Ishikawa (cell line): ENCODE measurements around the gene PPP1R12C.

Experiments
- CEBPB ChIP-seq: IDR thresholded peaks from 2 replicates; pipeline ENCODE4 v1.6.1; 2012
- CREB1 ChIP-seq: IDR thresholded peaks from 2 replicates; pipeline ENCODE4 v1.6.1; 2012; ENCODE audit warnings: low read depth
- EGR1 ChIP-seq: IDR thresholded peaks from 2 replicates; pipeline ENCODE4 v1.6.1; 2012
- EP300 ChIP-seq: IDR thresholded peaks from 2 replicates; pipeline ENCODE4 v1.6.1; 2012; ENCODE audit warnings: borderline replicate concordance
- FOXM1 ChIP-seq: IDR thresholded peaks from 2 replicates; pipeline ENCODE4 v1.6.1; 2012; ENCODE audit warnings: low read depth, borderline replicate concordance
- NFIC ChIP-seq: IDR thresholded peaks from 2 replicates; pipeline ENCODE4 v1.6.1; 2012
- RAD21 ChIP-seq: IDR thresholded peaks from 2 replicates; pipeline ENCODE4 v1.6.1; 2012; ENCODE audit warnings: low read depth
- TAF1 ChIP-seq: IDR thresholded peaks from 2 replicates; pipeline ENCODE4 v1.6.1; 2012; ENCODE audit warnings: low read depth, mild to moderate bottlenecking
- TCF12 ChIP-seq: IDR thresholded peaks from 2 replicates; pipeline ENCODE4 v1.6.1; 2012; ENCODE audit warnings: low read depth
- TEAD4 ChIP-seq: IDR thresholded peaks from 2 replicates; pipeline ENCODE4 v1.6.1; 2012
- USF1 ChIP-seq: IDR thresholded peaks from 2 replicates; pipeline ENCODE4 v1.6.1; 2012
- YY1 ChIP-seq: IDR thresholded peaks from 2 replicates; pipeline ENCODE4 v1.6.1; 2012; ENCODE audit warnings: low read depth
- ZBTB7A ChIP-seq: IDR thresholded peaks from 2 replicates; pipeline ENCODE4 v1.6.1; 2012; ENCODE audit warnings: low read depth
- TF ChIP-seq, protein P1 (sequence below): IDR thresholded peaks from 2 replicates; pipeline ENCODE4 v1.6.1; 2012
- TF ChIP-seq, protein P2 (sequence below): IDR thresholded peaks from 2 replicates; pipeline ENCODE4 v1.6.1; 2012; ENCODE audit warnings: low read depth, mild to moderate bottlenecking

Gene PPP1R12C

DNA sequence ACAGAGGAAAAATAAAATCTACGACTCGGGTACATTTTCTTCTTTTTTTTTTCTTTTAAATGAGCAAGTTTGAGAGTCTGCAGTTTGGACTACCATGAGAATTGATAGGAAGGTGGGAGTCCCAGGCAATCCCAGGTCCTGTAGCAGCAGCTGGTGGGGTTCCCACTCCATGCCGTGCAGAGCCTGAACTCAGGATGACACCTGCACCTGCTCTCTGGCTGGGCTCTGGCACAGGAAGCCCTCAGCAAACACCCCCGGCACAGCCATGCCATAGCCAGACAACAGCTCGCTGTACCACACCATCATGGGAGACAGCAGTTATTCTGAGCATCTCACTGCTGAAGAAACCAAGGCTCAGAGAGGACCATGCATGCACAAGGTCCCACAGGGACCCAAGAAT lies 73.2 kb downstream of the PPP1R12C start:
- TF ChIP-seq TAF1 (no peak), FOXM1 (no peak), EP300 (no peak), CREB1 (no peak), RAD21 (no peak), YY1 (no peak), NFIC (no peak), USF1 (no peak), EGR1 (no peak), TCF12 (no peak), TEAD4 (no peak), ZBTB7A (no peak)
- TF ChIP-seq, protein P1, sequence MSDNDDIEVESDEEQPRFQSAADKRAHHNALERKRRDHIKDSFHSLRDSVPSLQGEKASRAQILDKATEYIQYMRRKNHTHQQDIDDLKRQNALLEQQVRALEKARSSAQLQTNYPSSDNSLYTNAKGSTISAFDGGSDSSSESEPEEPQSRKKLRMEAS: no peak
- TF ChIP-seq, protein P2, sequence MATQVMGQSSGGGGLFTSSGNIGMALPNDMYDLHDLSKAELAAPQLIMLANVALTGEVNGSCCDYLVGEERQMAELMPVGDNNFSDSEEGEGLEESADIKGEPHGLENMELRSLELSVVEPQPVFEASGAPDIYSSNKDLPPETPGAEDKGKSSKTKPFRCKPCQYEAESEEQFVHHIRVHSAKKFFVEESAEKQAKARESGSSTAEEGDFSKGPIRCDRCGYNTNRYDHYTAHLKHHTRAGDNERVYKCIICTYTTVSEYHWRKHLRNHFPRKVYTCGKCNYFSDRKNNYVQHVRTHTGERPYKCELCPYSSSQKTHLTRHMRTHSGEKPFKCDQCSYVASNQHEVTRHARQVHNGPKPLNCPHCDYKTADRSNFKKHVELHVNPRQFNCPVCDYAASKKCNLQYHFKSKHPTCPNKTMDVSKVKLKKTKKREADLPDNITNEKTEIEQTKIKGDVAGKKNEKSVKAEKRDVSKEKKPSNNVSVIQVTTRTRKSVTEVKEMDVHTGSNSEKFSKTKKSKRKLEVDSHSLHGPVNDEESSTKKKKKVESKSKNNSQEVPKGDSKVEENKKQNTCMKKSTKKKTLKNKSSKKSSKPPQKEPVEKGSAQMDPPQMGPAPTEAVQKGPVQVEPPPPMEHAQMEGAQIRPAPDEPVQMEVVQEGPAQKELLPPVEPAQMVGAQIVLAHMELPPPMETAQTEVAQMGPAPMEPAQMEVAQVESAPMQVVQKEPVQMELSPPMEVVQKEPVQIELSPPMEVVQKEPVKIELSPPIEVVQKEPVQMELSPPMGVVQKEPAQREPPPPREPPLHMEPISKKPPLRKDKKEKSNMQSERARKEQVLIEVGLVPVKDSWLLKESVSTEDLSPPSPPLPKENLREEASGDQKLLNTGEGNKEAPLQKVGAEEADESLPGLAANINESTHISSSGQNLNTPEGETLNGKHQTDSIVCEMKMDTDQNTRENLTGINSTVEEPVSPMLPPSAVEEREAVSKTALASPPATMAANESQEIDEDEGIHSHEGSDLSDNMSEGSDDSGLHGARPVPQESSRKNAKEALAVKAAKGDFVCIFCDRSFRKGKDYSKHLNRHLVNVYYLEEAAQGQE: no peak

DNA sequence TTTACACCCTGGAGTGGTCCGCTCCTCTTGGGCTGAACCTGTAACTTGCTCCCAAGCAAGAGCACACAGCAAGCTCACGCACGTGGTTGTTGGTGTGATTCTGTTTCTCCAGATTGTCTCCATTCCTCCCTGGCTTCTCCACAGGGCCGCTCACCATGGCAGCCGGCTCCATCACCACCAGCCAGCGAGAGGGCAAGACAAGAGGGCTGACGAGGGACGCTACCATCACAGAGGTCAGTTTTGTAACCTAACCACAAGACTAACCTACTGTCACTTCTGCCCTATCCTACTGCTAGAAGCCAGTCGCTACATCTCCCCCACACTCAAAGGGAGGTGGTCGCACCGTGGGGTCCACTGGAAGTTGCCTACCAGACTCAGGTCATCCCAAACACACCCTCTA lies 74.7 kb downstream of the PPP1R12C start:
- no peak for TF ChIP-seq USF1
- TF ChIP-seq YY1: no peak
- no peak for TF ChIP-seq RAD21
- TF ChIP-seq, protein P1: no peak
- no peak for TF ChIP-seq CREB1
- no peak for TF ChIP-seq CEBPB
- no peak for TF ChIP-seq EGR1
- no peak for TF ChIP-seq EP300
- no peak for TF ChIP-seq TAF1
- no peak for TF ChIP-seq FOXM1
- TF ChIP-seq, protein P2: no peak
- no peak for TF ChIP-seq NFIC
- TF ChIP-seq TCF12: no peak
- no peak for TF ChIP-seq ZBTB7A
- TF ChIP-seq TEAD4: no peak

DNA sequence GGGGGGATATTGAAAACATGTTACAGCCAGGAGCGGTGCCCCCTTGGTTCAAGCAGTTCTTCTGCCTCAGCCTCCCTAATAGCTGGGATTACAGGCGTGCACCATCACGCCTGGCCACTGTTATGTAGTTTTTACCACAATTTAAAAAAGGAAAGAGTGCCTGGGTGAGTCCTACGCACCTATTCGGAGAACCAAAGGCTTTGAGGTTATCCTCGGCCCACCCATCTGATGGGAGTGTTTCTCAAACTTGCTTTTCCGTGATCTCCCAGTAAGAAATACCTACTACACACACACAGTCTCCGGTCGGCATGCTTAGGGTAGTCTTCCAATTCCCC lies 75.1 kb downstream of the PPP1R12C start:
- no peak for TF ChIP-seq RAD21
- no peak for TF ChIP-seq ZBTB7A
- no peak for TF ChIP-seq FOXM1
- no peak for TF ChIP-seq YY1
- TF ChIP-seq, protein P1: no peak
- no peak for TF ChIP-seq TEAD4
- TF ChIP-seq, protein P2: no peak
- no peak for TF ChIP-seq EGR1
- TF ChIP-seq USF1: no peak
- no peak for TF ChIP-seq TCF12
- TF ChIP-seq CEBPB: no peak
- TF ChIP-seq NFIC: no peak
- TF ChIP-seq TAF1: no peak
- TF ChIP-seq CREB1: no peak

- TF ChIP-seq USF1 (no peak), EGR1 (no peak), RAD21 (no peak), NFIC (no peak), EP300 (no peak), TCF12 (no peak), CREB1 (no peak), YY1 (no peak), TAF1 (no peak), FOXM1 (no peak), ZBTB7A (no peak), CEBPB (no peak), TEAD4 (no peak)
- TF ChIP-seq, protein P2: no peak
- TF ChIP-seq, protein P1: no peak
These were observed 75.7 kb downstream of the PPP1R12C start for GRCh38 chr19:55041627-55042343.
